GM11168 (cell line): ENCODE measurements around the gene IFNAR2.

ENCODE experiments used
- in situ Hi-C: fragments of 300-500 bp; cut with MboI; formaldehyde crosslinking; loops from one replicate; pipeline ENCODE4 v1.12.0; 2022; ENCODE audit warnings: low sequenced_read_pairs; ENCODE audit not compliant: unreplicated experiment

Gene IFNAR2

DNA sequence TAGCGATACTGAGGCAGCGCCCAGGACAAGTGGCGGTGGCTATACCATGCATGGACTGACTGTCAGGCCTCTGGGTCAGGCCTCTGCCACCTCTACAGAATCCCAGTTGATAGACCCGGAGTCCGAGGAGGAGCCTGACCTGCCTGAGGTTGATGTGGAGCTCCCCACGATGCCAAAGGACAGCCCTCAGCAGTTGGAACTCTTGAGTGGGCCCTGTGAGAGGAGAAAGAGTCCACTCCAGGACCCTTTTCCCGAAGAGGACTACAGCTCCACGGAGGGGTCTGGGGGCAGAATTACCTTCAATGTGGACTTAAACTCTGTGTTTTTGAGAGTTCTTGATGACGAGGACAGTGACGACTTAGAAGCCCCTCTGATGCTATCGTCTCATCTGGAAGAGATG, 33.2 kb downstream of the IFNAR2 start:
- in situ Hi-C loops, result no loop called here

DNA sequence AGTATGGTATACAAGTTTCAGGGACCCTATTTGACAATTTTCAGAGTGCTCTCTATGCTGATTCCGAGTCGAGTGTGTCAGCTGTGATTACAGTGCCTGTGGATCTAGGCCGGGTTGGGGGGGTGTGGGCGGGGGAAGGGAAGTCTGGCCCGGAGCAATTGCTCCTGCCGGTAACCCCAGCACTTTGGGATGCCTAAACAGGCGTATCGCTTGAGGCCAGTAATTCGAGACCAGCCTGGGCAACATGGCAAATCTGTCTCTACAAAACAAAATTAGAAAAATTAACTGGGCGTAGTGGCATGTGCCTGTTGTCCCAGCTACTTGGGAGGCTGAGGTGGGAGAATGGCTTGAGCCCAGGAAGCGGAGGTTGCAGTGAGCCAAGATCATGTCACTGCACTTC, 34.8 kb downstream of the IFNAR2 start:
- in situ Hi-C loops, result no loop called here

DNA sequence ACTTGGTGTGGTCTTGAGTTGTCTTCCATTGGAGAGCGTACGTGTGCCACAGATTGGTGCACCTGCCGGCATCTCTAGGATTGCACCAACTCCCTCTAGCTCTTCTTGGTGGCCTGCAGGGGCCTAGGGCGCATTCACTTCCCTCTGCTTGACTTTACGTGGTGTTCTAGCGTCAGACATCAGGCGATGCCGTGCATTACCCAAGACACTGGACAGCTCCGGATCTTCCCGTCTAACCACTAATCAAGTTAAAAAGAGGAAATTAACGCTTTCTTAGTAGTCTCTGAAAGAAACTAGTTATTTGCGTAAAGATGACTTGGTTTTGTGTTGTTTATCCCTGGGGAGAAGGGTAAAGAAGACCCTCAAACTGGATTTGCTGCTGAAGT, 35.9 kb downstream of the IFNAR2 start:
- in situ Hi-C loops, result no loop called here

DNA sequence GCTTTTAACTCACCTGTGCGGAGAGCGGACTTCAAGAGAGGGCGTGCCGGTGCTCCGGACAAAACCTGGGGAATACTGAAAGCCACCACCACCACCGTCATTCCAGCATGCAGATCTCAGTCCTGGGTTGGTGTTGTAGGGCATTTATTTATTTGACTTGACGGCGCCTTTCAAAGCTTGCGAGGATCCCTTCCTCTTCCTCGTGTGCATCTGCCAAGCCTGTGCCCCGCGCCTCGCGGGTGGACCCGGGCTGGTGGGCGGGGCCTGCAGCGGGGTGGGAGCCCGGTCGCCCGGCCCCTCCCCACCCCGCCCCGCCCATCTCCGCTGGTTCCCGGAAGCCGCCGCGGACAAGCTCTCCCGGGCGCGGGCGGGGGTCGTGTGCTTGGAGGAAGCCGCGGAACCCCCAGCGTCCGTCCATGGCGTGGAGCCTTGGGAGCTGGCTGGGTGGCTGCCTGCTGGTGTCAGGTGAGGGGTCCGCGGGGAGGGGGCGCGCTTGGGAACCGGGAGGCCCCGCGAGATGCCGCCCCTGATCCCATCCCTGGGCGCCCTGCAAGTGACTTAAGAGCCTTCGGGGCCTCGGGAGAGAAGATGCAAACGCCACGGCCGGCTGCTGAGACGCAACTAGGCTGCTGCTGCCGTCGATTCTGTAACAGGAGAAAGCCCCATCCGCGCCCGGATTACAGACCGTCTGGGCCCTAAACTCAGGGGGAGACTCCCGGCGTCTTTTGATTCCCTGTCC, 36.5 kb downstream of the IFNAR2 start, which contains the start of gene IL10RB:
Gene IL10RB, plus strand, starts transcription at position 318 of the 739 bp plus-strand sequence. Its CDS starts 99 bp downstream, at position 417.
- in situ Hi-C loops, result no loop called here

DNA sequence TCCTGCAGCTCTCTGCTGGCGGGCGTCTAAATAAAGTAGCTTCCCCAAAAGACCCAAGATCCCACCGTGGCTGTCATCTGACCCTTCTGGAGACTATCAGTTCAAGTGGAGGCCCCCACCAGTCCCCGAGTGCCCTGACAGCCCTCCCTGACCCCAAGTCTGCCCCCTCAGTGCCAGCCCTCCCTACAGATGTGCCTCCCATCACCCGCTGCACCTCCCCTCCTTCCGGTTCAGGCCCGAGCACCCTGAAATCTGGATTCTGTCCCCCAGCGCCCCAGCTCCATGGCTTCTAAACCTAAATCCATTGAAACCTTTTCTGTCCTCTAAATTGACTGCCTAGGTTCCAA, 37.0 kb downstream of the IFNAR2 start:
- in situ Hi-C loops, result no loop called here

DNA sequence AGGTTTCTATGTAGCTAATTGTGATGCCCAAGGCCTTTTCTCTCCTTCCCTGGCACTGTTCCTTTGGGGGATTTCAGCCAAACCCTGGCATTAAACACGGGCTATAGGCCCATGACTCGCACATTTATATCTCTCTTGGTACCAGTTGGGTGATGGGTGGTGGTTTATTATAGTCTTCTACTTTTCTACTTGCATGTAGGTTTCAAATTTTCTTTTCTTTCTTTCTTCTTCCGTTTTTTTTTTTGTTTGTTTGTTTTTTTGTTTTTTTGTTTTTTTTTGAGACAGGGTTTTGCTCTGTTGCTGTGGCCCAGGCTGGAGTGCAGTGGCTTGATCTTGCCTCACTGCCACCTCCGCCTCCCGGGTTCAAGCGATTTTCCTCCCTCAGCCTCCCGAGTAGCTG, 37.5 kb downstream of the IFNAR2 start:
- in situ Hi-C loops, result no loop called here

DNA sequence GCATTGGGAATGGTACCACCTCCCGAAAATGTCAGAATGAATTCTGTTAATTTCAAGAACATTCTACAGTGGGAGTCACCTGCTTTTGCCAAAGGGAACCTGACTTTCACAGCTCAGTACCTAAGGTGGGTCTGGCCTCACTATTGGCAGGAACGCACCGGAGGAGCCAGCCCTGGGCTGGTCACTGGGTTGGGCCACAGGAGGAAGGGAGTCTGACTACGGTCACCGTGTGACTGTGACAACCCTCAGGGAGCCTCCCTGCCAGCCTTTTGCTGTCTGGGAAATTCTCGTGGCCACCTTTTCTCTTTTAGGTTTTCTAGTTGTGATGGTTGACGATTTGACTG, 38.6 kb downstream of the IFNAR2 start:
- in situ Hi-C loops, result no loop called here

DNA sequence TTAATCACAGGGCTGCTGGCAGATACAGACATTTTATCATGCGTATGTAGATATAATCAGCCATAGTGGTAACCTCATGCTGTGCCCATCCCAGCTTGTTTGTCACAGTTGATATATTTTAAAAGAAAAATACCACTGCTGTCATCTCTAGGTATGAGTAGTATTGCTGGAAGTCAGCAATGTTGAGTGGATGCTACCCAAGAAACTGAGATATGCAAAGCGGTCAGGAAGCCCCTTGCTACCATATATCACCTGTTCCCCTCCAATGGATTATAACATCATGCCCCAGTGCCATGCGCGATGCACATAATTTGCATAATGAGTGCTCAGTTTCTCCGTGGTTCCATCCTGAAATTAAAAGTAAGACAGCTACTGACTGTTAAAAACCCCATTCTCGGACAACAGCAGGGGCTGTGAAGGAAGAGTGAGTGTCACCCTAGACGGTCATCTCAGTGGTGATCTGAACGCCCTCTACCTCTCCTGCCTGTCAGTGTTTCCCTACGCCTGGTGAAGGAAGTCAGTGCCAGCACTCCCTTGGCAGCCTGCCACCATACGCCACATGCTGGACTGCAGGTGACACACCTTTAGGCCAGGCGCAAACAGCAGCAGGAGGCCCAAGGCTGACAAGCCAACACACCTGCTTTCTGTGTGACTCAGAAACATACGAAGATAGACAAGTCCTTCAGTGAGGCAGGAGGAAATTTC, 39.2 kb downstream of the IFNAR2 start:
- in situ Hi-C loops, result no loop called here

DNA sequence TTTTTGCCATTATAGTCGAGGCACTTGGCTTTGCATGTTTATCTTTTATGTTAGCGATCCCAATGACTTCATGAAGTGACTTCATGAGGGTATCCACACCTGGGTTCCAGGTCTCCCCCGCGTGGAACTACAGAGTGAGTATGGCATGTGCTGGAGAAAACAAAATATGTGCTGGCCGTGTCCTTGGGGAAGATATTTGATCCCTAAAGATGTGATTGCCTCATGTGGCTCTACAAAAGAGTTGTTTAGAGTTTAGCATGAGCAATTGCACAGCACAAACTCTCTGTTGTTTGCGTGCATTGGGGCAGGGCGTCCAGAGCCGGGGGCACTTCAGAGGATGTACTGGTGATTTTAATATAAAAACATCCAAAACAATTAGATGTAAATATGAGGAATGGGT, 41.2 kb downstream of the IFNAR2 start:
- in situ Hi-C loops, result no loop called here

DNA sequence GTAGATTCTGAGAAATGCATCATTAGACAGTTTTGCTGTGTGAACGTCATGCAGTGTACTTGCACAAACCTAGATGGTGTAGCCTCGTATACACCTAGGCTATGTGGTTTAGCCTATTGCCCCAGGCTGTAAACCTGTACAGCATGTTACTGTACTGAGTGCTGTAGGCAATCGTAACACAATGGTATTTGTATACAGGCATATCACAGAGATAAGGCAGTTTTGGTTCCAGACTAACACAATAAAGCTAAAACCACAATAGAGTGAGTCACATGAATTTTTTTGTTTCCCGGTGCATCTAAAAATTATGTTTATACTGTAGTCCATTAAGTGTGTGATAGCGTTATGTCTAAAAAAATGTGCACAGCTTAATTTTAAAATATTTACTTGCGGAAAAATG, 43.3 kb downstream of the IFNAR2 start:
- in situ Hi-C loops, result no loop called here

DNA sequence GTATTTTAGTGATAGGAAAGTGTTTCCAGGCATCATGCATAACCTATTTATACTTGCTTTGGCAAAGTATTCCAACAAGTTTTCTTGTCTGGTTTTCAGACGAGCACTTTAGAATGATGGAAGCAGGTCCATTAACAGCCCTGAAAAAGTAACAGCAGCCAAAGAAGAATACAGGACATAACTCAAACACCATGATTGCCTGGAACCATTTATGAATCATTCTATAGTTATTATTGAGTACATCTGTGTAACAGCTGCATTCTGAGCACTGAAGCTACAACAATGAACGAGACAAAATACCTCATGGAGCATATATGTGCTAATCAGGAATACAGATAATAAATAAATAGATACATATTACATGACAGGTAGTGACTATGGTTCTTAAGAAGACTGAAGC, 49.0 kb downstream of the IFNAR2 start:
- in situ Hi-C loops, result no loop called here

DNA sequence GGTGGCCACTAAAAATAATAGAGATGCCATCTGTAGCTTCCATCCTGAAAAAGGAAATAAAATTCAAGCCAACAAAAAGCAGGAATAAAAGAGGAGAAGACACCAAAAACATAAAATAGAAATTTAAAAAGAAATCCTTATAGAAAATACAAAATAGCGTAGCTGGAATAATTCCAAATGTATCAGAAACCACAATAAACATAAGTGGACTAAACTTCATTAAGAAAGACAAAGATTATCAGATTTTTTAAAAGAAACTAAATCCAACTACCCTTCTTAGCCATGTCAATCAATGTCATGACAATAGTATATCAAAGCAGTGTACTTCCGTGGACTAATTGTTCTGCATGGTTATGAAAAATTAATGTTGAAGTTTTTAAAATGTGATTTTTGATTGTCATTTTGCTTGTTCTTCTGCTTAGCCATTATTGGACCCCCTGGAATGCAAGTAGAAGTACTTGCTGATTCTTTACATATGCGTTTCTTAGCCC, 49.6 kb downstream of the IFNAR2 start:
- in situ Hi-C loops, result no loop called here
